Stimulated activated naive CD8-positive, alpha-beta T cell treated with anti-CD3 and anti-CD28 coated beads, Interleukin-15, Interleukin-2, amounts not matched to agents 100 U/mL and 50 U/mL, for 24 hours (primary cell): ENCODE results near the gene MED26.

Experiments
- ATAC-seq: fragments of 150-1000 bp; cut with Tn5 transposase; one replicate; pipeline ENCODE4 v1.10.0; 2021
- DNase-seq: peaks from one replicate; pipeline ENCODE4 v3.0.0; 2021

Gene MED26

DNA sequence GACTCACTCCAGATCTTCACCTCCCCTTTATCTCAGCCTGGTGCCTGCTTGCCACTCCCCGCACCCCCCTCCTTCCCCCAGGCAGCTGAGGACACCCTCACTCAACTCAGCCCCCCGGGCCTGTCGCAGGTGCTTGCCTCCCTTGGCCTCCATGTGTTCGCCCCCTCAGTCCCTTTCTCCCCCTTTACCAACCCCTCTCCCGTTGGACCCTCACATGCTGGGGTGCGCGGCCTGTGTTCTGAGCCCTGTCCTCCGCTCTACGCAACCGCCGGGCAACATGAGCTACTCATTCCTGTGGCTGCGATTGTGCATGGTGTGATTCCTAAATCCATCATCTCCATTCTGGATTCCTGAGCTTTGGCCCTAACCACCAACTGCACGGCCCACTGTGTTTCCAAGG lies 90.9 kb downstream of the MED26 start:
- ATAC-seq (no peak), DNase-seq (no peak)

GRCh38 chr19:16536130-16536529 lies 91.9 kb downstream of the MED26 start:
- no peak for DNase-seq
- no peak for ATAC-seq

DNA sequence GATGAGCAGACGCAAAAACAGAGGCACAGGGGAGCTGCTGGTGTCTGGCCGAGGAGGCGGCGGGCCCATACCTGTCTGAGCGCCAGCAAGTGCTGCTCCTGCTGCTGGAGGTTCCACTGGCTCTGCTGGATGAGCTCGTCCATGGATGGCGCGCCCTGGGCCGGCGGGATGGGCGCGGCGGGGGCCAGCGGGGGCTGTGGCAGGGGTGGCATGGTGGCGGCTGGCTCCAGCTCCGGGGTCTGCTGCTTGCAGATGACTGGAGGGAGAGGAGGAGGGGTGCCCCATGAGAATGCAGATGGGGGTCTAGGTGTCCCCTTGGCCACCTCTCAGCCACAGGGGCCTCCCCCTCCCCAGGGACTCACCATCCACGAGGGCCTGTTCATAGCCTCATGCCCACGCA lies 92.6 kb downstream of the MED26 start:
- ATAC-seq (no peak), DNase-seq (no peak)

- DNase-seq, result no peak
Observed at GRCh38 chr19:16532440-16533234, 95.4 kb downstream of the MED26 start.

DNA sequence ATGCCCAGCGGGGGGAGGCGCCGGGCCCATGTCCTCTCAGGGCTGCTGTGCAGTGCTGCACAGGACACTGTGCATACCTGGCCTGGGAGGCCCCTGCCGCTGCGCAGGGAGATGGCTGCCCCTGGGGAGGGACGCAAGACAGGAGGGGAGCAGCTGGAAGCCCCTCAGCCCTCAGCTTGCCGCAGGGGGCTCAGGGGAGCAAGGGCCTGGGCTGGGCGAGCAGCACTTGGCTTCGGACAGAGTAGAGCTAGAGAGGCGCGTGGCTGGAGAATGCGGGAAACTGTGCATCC lies 96.7 kb downstream of the MED26 start:
- ATAC-seq (no peak), DNase-seq (no peak)

More at GRCh38 chr19:16532440-16533234, 95.4 kb downstream of the MED26 start:
- no peak for ATAC-seq

DNA sequence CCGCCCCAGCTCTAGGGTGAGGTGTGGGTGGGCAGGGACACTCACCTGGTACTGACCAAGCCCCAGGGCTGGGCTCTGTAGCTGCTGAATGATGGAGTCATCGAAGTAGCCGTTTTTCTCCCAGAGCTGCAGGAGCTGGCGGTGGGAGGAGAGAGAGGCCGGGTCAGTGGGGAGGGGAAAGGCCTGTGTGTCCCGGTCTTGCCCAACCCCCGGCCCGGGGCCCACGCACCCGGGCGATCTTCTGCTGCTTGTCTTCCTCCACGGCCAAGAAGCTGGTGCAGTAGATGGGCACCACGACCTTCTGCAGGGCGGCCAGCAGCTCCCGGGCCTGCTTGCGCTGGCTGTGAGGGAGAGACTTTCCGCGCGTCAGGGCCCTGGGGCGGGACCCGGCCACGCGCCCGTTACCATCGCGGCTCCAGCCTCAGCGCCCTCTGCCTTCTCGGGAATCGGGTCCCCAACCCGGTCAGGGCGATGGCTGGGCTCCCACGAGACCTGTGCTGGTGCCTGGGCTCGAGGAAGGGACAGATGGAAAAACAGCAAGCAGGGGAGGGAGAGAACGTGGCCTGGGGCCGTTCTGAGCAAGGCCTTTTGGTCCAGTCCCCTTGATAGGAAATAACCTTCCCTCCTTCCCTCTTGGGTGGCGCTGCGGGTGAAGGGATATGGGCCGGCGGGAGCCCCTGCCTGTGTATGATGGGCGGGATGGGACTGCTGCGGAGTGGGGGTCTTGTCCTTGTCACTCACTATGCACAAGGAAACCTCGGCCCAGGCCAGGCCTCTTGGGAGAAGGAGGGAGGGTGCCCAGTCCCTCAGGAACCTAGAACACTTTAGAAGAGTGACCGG lies 97.2 kb downstream of the MED26 start:
- DNase-seq (no peak), ATAC-seq (no peak)

- ATAC-seq (no peak), DNase-seq (no peak)
Observed at GRCh38 chr19:16529466-16530144, 98.4 kb downstream of the MED26 start.

DNA sequence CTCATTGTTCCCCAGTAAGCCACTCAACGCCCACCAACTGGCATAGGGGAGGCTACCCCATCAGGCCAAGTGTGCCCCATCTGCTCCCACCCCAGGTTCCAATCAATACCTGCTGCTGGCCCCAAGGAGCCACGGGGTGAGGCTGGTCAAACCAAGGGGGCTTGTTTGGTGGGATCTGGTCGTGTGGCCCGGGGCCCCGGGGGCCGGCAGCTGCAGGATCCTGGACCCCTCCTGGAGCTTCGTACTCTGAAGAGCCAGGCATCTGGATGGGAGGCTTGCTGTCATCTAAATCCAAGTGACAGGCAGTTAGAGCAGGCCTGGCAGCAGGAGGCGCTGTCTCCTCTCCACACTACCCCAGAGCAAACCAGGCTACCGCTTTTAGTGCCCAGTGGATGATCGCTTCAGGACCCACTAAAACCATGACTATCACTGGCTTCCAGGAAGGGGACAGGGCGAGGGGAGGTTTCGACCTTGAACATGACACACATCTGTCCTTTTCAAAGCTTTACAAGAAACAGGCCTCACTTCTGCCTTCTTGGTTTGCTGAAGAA lies 100.0 kb downstream of the MED26 start:
- ATAC-seq (peak; percentile 53), DNase-seq (peak; percentile 41)

GRCh38 chr19:16527334-16527935 lies 100.6 kb downstream of the MED26 start:
- DNase-seq (no peak), ATAC-seq (no peak)

- ATAC-seq, result no peak
Observed at GRCh38 chr19:16525751-16526481, 102.1 kb downstream of the MED26 start.

GRCh38 chr19:16524991-16525734 lies 102.8 kb downstream of the MED26 start:
- DNase-seq, result no peak
- no peak for ATAC-seq

More at GRCh38 chr19:16525751-16526481, 102.1 kb downstream of the MED26 start:
- DNase-seq, result no peak
